ENCODE results near the gene L3MBTL4.
"Not testable (repeated sequence)": the region's sequence is repeated elsewhere in the genome, so short reads cannot be mapped to it uniquely, and the experiment has no call there.

Gene L3MBTL4

DNA sequence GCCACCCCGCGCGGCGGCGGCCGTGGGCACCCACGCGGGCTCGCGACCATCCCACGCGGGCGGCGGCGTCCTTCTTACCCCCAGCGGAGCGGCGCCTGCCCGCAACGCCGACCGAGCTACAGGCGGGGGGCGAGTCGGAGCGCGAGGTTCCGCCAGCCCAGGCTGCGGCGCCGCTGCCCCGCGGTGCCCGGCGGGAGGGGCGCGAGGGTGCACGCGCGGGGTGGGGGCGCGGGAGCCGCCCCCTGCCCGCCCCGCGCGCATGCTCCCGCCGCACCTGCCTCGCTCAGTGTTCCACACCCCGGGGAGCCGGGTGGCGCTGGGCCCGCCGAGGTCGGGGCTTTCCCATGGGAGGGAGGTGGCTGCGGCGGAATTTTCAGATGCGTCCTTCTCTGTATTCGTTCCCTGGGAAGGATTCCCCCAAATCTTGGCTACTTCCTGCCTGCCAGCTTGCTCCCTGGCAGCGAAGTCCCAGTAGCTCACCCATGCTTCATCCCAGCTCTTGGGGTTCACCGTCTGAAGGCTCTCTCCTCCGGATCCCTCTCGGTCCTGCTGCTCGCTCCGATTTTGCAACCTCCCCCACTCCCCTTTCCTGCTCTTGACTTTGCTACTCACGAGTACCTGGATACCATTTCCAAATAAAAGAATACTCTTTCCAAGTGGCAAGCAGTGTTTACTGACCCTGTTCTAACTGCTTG, at the start of gene L3MBTL4:
L3MBTL4 (minus strand) TSS at position 189 of the 695 bp plus-strand sequence. CDS start 103,286 bp downstream, outside the sequence.
- no peak for DNase-seq (ENCODE audit: low read depth, low spot score)

DNA sequence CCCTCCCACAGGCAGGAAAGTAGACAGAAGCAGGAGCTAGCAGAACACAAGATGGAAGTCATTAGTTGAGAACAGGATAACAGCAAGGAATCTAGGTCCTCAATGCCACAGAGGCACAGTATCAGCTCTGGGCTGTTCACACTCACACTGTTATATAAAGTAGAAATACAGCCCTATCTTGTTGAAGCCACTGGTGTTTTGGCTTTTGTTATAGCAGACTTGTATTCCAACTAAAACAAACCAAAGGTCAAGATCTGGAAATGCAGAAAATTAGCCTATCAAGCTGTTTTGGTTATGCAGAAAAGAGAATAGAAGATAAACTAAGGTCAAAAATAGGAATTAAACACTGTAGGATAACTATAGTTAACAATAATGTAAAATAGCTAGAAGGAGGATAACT, 37.5 kb upstream of the L3MBTL4 start:
- DNase-seq (ENCODE audit: low read depth, low spot score): no peak

DNA sequence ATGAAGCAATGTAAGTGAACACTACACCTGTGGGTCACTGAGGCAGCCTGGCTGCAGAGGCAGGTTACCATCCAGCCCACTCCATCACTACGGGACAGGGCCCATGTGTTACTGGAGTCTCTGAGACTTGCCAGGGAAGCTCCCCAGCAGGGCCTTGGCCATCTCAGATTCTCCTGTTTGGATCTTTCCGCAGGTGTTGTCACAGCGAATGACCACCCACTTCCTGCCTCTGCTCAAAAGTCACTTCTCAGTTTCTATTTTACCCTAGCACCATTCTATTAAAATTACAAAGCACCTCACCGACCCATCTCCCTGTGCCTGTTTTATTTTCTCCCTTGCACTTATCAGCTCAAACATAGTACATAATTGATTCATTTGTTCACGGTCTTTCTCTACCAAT, 34.5 kb upstream of the L3MBTL4 start:
- DNase-seq (ENCODE audit: low read depth, low spot score): no peak

DNA sequence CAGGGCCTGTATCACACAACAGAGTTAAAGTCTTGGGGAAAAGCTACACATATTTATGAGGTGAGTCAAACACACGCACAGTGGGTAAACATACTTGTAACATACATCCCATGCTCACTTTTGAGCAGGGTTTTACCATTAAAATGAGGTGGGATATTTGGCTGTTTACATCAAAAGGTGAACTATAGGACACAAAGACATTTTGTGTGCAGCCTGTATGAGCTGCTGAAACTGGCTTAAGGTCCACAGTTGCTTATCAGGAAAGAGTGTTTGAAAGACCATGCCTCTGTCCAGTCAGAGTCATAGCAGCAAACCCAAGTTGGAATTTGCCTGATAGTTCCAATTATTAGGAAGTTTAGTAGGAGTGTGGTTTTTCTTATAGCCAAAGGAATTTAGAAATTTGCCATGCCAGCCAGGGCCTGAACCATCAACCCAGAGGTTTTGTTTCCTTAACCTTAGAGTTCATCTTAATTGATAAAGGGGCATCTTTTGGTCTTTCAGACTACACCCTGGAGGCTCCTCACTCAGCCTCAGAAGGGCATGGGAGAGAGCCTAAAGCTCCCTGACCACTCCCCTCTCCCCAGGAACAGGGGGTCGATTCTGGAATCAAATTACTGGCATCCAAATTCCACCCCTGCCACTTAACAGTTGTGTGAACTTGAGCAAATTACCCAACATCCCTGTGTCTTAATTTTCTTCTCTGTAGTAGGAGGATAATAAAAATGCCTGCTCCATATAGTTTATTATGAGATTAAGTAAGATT, 29.9 kb upstream of the L3MBTL4 start:
- no peak for DNase-seq (ENCODE audit: low read depth, low spot score)

DNA sequence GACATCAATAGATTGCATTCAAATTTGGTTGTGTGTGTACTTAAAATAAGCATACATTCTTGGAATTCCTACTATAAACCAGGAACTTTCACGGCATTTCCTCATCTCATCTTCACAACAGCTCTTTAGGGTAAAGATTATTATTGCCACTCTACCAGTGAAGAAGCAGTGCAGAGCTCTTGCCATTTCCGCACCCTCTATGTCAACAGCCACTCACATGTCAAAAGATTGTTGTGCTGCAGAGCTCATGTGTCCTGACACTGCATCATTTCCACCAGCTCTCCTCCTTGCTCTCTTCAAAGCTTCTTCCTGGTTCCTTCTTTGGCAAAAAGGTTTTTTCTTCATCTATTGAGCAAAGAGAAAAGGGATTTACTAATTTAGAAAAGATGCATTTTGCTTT, 26.5 kb upstream of the L3MBTL4 start:
- no peak for DNase-seq (ENCODE audit: low read depth, low spot score)

DNA sequence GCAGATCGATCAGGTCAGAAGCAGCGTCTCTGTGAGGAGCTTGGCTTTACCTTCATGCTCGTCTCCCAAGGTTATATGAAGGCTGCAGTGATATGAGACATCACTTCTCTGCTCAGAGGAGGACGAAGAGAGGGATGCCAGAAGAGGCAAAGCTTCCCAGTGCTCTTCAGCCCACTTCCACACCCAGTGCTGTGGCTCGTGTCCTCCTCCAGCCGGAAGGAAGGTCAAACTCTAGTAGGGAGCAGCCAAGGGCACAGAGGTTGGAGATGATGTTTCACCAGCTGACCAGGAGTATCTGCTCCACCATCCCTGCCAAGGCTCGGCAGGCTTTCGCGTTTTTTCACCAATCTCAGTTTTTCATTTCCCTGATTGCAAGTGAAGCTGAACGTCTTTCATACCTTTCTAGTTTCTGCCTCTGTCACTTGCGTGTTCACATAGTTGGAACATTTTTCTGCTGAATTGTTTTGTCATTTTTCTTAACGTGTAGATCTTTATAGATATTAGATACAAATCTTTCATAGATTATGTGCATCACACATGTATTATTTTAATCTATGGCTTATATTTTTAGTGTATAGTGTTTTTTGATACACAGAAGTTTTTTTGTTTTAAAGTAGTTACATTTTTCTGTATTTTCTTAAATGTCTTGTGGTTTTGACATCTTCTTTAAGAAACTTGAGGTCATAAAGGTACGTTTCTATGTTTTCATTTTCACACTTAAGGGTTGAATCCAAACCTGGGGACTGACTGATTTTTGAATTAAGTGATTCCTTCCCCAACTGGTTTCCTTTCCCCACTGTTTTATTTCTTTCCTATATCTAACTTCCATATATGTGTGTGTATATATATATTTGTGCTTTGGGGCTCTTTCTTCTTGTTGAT, 23.5 kb upstream of the L3MBTL4 start:
- no peak for DNase-seq (ENCODE audit: low read depth, low spot score)

DNA sequence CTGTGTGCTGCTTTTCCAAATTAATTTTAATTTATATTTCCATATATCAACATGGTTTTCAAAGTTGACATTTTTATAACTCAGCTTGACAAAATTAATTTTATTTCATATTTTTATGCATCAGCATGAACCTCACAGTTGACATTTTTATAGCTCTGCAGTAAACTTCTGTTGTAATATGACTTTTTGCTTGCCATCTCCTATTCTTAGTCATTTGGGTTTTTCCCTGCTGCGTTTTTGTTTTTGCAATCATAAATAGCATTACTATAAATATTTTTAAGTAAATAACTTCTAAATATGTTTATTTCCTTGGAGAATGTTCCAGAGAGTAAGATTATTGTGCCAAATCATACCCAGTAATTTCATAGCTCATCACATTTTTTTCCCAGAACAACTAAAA, 21.0 kb upstream of the L3MBTL4 start:
- no peak for DNase-seq (ENCODE audit: low read depth, low spot score)

DNA sequence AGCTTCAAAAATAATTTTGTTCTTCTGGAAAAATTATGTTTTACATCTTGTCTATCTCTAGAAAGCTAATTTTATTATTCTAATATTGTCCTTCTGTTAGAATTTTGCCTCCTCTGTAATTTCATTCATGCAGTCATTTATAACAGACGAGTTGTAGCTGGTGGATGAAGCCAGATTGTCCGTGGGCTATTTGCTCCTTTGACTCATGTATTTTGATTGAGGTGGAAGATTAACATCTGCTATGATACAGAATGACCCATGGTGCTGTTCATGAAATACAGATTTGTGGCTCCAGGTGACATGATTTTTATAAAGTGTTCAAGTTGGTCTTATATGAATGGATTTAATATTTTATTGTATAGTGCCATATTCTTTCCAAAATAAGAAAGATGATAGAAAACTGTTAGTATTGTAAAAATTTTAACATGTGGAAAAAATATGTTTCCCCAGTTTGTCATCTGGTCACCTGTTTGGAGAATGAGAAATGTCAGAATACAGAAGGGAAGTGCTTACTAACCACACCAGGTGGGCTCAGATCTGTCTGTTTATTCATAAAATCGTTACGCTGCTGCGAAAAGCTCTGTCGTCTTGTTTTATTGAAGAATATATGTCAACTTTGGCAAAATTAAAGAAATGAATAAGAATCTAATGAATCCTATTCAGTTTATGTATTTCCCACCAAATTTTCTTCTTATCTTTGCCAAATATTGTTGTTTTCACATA, 20.4 kb upstream of the L3MBTL4 start:
- no peak for DNase-seq (ENCODE audit: low read depth, low spot score)

DNA sequence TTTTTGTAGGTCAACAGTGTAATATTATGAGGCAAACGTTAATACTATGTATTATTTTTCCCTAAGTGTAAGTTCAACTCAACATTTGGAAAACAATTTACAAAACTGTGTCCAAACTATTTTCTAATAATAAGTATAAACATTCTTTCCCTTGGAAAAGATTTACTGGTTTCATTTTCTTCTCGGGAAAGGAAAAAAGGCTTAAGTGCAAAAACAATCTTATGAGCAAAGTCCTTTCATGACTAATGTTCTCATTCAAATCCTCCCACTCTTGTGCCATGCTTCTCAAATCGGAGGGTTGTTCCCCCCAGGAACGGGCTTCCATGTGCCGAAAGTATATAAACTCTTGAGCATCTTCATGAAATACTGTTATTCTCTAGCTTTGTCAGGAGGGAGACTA, 19.8 kb upstream of the L3MBTL4 start:
- DNase-seq (ENCODE audit: low read depth, low spot score): no peak

DNA sequence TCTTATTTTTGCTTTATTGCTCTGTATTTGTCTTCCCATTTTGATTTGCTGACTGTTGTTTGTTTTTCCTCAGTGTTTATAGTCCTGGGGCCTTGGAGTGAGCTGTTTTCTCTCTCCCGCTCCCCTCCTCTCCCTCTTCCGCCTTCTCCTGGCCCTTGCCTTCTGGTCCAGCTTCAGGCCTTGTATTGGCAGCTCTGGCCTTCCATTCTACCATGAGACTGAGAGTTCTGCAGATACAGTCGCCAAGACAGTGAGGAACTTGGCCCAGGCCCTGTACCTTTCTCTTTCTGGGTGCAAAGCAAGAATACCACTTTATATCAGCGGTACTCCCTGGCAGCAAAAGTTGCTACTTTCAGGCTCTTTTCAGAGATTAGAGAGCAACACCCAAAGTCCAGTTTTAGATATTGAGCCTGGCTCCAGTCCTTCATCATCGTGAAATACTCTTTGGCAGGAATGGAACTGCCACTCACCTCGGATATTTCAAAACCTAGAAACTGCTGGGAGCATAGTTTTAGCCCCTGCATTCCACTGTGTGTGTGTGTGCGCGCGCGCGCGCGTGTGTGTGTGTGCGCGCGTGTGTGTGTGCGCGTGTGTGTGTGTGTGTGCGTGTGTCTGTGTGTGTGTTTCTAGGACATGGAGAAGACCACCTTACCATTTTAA, 17.1 kb upstream of the L3MBTL4 start:
- no peak for DNase-seq (ENCODE audit: low read depth, low spot score)

DNA sequence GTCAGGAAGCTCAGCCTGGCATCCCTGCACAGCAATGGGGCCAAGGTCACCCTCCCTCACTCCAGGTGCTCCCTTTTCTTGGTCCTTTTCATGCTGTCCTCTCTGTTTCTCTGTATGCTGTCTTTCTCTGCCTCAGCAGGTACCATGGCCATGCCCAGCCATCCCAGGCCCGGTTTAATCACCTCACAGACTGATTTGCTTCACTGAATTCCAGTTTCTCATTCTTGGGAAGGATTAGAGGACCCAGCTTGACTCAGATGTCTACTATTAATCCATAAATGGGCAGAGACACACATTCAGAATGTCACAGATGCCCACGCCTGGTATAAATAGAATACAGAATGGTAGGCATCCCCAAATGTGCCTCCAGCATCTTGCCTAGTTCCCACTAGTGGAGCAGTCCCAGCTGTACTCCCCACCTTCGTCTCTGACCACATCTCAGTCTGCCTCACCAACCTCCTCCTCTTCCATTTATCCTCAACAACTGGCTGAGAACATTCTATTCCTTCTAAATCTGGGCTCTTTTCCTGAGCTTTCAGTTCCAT, 14.2 kb upstream of the L3MBTL4 start:
- no peak for DNase-seq (ENCODE audit: low read depth, low spot score)

DNA sequence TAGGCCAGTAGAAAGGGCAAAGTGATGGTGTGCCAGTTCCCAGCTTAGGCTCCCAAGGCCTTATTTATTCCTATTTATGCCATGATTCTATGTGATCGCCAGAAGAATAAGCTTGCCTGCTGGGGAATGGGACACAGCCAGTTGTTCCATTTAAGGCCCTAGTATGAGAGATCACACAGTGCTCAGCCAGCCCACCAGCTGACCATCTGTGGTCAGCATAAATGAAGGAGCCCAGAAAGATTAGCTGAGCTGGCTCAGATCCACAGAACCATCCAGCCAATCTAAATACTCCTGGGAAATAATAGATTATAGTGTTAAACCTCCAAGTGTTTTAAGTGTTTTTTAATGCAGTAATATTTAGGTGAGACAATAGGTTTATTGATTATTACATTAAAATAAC, 12.6 kb upstream of the L3MBTL4 start:
- DNase-seq (ENCODE audit: low read depth, low spot score): no peak

DNA sequence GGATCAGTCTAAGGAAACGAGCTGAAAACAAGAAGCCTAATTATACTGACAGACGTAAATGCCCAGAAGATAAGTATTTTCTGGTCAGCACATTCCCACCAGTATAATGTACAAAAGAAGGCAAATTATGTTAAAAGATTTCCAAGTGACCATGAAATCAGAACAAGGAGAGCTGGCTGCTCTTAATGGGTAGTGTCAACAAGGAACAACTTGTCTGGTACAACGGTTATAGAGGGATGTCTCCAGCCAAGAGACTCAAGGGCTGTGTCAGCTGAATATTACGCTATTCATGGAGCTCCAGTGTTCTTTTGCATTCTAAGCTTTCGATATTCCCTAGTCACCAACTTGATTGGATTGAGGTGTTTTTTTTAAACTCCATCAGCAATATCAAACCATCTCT, 8.6 kb upstream of the L3MBTL4 start:
- DNase-seq (ENCODE audit: low read depth, low spot score): no peak

DNA sequence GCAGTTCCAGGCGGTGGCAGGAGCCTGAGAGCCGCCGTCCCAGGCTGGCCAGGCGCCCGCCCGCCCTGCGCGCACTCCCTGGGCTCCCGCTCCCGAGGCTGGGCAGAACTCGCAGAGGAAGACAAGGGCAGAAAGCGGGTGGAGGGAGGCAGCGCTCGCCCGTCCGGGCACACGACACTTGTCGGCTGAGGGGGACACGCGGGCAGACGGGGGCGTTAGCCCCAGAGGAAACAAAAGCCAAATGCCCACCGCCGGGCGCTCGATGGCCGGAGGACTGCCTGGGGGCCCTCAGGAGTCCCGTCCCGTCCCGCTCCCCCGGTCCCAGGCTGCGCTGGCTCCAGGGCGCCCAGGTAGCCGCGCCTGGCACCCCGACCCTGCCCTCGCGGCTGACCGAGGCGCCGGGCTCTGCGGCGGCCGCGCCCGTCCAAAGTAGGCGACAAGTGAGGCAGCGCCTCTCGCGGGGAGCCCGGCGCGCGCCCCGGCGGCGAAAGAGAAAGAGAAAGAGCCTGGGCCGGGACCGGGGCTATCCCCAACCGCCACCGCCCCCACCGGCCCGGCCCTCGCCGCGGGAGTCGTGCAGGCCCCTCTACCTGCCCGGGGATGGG, 491 bp downstream of the L3MBTL4 start:
- DNase-seq (ENCODE audit: low read depth, low spot score): no peak

DNA sequence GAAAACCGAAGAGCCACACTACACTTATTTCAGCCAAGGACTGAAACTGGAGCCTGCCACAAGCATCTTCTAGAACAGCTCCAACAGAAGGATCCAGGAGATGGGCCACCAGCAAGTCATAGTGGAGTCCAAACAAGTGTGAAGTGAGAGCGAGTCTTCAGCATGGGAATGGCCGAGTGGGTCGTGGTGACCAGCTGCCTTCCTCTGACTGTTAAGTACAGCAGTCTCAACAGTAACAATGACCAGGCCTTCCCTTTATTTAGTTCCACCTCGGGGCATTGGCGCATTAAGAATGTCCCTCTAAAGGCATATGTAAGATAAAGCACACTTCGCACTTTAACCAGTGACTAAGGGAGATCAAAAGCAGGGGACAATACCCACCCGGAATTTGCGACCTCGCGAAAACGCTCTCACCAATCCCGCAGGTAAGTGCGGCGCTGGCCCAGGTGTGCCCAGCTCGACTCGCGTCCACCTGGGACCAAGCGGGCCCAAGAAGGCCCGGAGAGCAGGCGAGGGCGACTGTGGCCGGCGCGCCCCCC, 1.1 kb downstream of the L3MBTL4 start:
- DNase-seq (ENCODE audit: low read depth, low spot score): no peak

DNA sequence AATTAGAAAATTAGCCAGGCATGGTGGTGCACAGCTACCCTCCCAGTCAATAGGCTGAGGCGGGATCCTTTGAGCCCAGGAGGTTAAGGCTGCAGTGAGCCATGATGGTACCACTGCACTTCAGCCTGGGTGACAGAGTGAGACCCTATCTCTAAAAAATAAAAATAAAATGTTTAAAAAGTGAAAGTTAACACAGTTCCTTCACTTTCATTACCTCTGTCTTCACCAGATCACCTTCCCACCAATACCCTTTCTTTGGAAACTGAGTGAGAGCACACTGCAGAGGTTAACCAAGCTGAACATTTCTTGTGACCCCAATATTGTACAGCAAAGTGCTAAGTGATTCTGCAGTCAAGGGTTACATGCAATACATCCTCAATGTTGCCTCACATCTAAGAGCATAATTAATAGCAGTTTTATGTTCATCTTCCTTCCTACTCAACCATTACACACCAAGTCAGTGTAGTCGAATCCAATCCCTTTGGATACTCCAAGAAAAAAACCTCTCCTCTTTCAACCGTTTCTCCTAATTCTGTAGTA, 1.7 kb downstream of the L3MBTL4 start:
- DNase-seq (ENCODE audit: low read depth, low spot score): no peak

DNA sequence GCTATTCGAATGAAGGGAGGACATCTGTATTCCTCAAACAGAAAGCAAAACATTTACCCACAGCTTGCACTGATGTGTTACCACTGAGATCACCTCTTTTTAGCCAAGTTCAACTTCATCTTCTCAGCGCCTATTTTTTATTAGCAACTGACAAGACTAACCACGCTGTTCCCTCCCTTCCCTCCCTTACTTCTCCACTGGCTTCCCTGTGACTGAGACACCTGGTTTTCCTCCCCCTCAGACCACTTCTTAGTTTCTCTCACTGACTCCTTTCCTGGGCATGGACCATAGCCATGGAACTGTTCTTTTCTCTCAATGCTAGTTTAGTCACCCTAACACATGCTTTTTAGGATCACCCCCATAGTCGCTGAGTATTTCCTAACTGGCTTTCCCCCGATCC, 3.3 kb downstream of the L3MBTL4 start:
- no peak for DNase-seq (ENCODE audit: low read depth, low spot score)

DNA sequence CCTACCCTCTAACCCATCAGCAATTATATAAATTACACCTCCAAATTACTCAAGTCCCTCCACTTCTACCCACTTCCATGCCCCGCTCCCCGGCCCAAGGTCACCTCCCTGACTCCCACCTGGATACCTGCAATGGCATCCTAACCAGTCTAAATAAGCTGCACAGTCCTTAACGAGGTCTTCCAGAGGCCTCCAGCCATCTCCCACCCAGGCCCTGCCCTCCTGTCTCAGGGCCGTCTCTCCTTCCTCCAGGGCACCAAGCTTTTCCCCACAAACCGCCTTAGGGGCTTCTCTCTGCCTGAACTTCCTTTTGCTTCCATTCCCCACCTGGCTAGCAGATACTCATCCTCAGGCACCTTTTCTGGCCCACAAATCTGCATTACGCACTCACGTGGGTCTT, 4.8 kb downstream of the L3MBTL4 start:
- no peak for DNase-seq (ENCODE audit: low read depth, low spot score)

DNA sequence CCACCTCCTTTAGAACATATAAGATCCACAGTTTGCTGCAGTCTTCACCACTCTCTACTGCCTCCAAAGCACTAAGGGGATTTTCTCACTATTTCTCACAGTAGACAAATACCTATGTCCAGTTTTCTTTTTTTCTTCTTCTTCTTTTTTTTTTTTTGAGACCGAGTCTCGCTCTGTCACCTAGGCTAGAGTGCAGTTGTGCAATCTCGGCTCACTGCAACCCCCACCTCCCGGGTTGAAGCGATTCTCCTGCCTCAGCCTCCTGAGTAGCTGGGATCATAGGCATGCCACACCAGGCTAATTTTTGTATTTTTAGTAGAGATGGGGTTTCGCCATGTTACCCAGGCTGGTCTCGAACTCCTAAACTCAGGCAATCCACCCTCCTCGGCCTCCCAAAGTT, 6.2 kb downstream of the L3MBTL4 start:
- DNase-seq (ENCODE audit: low read depth, low spot score): not testable (repeated sequence)

DNA sequence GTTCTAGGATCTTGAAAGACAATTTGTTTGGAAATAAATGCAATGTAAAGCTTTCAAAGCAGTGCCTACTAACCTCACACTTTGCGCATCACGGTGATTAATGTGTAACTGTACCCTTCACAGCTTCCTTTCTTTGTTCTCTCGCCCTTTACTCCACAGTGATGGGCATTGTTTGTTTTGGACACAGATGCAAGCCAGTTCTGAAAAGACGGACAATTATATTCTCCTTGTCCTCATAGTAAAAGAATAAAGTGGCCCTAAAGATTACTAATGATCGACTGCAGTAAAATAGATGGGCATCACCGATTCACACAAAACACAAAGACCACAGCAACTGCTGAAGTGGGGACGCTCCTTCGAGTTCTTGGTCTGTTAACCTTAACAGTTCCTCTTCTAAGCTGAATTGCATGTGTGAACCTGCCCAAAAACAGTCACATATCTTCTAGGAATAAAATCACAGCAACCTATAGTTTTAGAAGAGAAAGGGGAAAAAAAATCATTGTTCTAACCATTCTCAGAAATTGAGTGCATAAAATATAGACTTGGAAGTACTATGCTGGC, 7.7 kb downstream of the L3MBTL4 start:
- no peak for DNase-seq (ENCODE audit: low read depth, low spot score)

Measured in iPS DF 19.7 (cell line).